Mucosa of descending colon (tissue), 3 donors: ENCODE results near the gene TGM1. TPM values are rescaled to one million over a fixed set of nuclear protein-coding genes. Genes with fewer than 3 reads are reported as not detected.

Source experiments
- ATAC-seq: fragments of 200-7000 bp; cut with Tn5 transposase; one replicate; pipeline ENCODE4 v1.9.1; 2020; ENCODE audit warnings: mild to moderate bottlenecking, moderate library complexity
- DNase-seq, 3 donors: peaks; one replicate each; pipeline ENCODE4 v3.0.0-alpha.2; 2020
- H3K36me3 ChIP-seq: fragments of 200-600 bp; one replicate; pipeline ENCODE4 v1.8.0; 2021; ENCODE audit warnings: low read depth, mild to moderate bottlenecking
- H3K4me1 ChIP-seq: fragments of 200-600 bp; one replicate; pipeline ENCODE4 v1.8.0; 2021; ENCODE audit warnings: low read depth, mild to moderate bottlenecking
- H3K4me3 ChIP-seq: fragments of 200-600 bp; one replicate; pipeline ENCODE4 v1.8.0; 2021; ENCODE audit warnings: mild to moderate bottlenecking
- H3K9me3 ChIP-seq: fragments of 200-600 bp; one replicate; pipeline ENCODE4 v1.8.0; 2021; ENCODE audit warnings: mild to moderate bottlenecking
- intact Hi-C, 2 donors: fragments of 100-400 bp; cut with DNase I in 1 of 2; cut with micrococcal nuclease in 1 of 2; formaldehyde crosslinking; loops; one replicate each; pipeline versions ENCODE4 v1.11.0 to v1.11.1; 2022; cut with DNase I, micrococcal nuclease
- total RNA-seq, 3 donors: library from RNA; stranded (reverse); fragmentation: NEBNext Ultra II Directional in 2 of 3; extraction: Animal tissue kit (Norgen Biotek cat#: 25700) in 2 of 3; gene quantifications; one replicate each; pipeline versions ENCODE4 v1.2.1 to v1.2.4, GENCODE V29; 2021 to 2023
- TF ChIP-seq, protein P1 (sequence below): fragments of 200-600 bp; IDR thresholded peaks from one replicate; pipeline ENCODE4 v1.8.0; 2022; ENCODE audit warnings: antibody characterized with exemption, mild to moderate bottlenecking
- donor health status: DM: no; HTN: no; CAD: no; lungs with moderate emphysema.
- donor health status: DM: no; HTN: no; CAD: no.
- donor health status: DM: no; HTN: yes; CAD: no.

The TGM1 gene
- total RNA-seq, 3 donors from 2014 or later = 2.2 to 3.3 (median 2.4) TPM

DNA sequence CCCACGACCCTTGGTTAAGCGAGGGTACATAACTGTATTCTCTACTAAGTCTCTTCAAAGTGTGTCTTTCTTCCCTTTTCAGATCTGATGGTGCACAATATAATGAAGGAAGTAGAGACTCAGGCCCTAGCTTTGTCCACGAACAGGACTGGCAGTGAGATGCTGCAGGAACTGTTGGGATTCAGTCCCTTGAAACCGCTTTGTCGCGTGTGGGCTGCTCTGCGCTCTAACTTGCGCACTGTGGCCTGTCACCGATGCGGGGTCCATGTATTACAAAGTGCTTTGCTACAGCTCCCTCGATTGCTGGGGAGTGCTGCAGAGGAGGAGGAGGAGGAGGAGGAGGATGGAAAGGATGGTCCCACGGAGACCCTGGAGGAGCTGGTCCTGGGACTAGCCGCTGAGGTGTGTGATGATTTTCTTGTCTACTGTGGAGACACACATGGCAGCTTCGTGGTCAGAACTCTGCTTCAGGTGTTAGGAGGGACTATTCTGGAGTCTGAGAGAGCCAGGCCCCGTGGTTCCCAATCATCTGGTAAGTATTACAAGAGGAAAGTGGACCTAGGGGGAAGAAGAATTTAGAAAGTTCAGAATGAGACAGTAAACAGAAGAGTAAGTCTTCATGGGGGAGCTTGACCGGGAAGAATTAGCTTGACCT is 37.5 kb upstream of the TGM1 start:
- H3K9me3 ChIP-seq = no peaks in the 10 kb centered on the region
- ATAC-seq = no peak
- H3K4me1 ChIP-seq = peaks cover 26% of the 10 kb centered on the region
- intact Hi-C loops = no loop called here
- TF ChIP-seq, protein P1, sequence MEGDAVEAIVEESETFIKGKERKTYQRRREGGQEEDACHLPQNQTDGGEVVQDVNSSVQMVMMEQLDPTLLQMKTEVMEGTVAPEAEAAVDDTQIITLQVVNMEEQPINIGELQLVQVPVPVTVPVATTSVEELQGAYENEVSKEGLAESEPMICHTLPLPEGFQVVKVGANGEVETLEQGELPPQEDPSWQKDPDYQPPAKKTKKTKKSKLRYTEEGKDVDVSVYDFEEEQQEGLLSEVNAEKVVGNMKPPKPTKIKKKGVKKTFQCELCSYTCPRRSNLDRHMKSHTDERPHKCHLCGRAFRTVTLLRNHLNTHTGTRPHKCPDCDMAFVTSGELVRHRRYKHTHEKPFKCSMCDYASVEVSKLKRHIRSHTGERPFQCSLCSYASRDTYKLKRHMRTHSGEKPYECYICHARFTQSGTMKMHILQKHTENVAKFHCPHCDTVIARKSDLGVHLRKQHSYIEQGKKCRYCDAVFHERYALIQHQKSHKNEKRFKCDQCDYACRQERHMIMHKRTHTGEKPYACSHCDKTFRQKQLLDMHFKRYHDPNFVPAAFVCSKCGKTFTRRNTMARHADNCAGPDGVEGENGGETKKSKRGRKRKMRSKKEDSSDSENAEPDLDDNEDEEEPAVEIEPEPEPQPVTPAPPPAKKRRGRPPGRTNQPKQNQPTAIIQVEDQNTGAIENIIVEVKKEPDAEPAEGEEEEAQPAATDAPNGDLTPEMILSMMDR = no peak
- no peak for DNase-seq
- peak overlapping the region; percentile 61 for H3K4me3 ChIP-seq
- peaks cover 12% of the 10 kb centered on the region for H3K36me3 ChIP-seq

DNA sequence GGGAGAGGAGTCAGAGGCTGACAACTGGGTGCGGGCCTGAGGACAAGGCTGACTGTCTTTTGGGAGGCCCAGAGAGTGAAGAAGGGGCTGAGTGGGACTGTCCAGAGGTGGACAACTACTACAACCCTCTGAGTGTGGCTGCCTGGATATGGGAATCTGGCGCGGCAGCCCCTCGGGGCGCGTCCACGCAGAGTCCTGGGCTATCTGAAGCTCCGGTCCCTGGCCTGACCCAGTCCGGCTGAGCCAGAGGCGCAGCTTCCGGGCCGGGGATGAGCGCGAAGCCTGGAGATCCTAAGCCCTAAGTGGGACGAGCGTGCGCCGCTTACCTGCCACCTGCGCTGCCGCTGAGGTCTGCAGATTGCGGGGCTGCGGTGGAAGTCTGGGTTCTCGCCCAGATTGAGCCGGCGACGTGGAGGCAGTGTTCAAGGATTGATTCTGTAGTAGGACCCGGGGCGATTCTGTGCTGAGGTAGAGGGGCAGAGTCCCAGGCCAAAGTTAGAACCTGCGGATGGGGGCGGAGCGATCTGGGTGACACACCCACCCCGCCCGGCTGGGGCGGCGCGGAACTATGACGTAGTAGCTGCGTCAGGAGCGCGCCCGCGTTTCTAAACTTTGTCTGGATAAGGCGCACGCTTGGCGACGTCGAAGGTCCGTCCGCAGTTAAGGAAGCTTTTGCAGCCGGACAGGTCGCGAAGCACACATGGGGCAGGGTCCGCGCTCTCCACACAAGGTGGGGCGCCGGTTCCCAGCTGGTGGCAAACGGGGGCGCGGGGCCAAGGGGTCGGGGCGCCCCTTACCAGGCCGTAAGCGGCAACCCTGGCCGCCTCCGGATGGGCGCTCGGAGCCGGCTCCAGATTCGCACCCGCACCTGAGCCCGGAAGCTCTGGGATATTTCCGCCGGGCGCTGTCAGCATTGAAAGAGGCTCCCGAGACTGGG is 36.5 kb upstream of the TGM1 start, which contains the start of the genes DHRS1 and NOP9:
Gene DHRS1 (minus strand): TSS at position 526 of the 937 bp plus-strand sequence. CDS start 674 bp downstream, outside the sequence.
Gene NOP9 (plus strand): TSS at position 596 of the 937 bp plus-strand sequence. CDS start 105 bp downstream, at position 701.
- H3K4me3 ChIP-seq = peak within 1 kb of the TSS; percentile 61
- intact Hi-C loops = loop anchor here in 1 of 2 donors (5.0 kb wide), 1 partner anchor 57 kb away; the partner anchor contains the start of gene TINF2
- peaks cover 26% of the 10 kb centered on the region for H3K4me1 ChIP-seq
- H3K36me3 ChIP-seq = peaks cover 12% of the 10 kb centered on the region
- TF ChIP-seq, protein P1 = no peak
- H3K9me3 ChIP-seq = no peaks in the 10 kb centered on the region
- peak; percentile 94 to 97 (median 96) for DNase-seq
- ATAC-seq = peak; percentile 96

DNA sequence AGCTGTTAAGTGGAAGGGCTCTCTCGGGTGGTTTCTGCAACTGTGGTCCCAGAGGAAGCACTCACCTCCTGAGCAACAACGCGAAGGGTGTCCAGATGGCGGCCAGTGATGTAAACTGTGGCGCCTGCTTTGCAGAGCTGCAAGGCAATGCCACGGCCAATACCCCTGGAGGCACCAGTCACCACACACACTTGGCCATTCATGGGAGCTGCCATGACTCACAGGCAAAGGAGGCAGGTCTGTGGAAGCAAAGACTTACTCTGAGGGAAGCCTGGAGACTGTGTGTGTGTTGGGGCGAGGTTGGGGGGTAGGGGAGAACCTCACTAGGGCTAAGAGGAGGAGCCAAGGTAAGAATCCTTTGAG is 35.9 kb upstream of the TGM1 start:
- Histone ChIP-seq H3K36me3 (peaks cover 7% of the 10 kb centered on the region), H3K4me1 (peaks cover 26% of the 10 kb centered on the region), H3K9me3 (no peaks in the 10 kb centered on the region), H3K4me3 (peak overlapping the region; percentile 61)
- ATAC-seq (peak; percentile 39), DNase-seq (peak in 1 of 3 donors; percentile 45)
- TF ChIP-seq, protein P1 = no peak
- intact Hi-C loops = loop anchor here in 1 of 2 donors (5.0 kb wide), 1 partner anchor 57 kb away; the partner anchor contains the start of gene TINF2

DNA sequence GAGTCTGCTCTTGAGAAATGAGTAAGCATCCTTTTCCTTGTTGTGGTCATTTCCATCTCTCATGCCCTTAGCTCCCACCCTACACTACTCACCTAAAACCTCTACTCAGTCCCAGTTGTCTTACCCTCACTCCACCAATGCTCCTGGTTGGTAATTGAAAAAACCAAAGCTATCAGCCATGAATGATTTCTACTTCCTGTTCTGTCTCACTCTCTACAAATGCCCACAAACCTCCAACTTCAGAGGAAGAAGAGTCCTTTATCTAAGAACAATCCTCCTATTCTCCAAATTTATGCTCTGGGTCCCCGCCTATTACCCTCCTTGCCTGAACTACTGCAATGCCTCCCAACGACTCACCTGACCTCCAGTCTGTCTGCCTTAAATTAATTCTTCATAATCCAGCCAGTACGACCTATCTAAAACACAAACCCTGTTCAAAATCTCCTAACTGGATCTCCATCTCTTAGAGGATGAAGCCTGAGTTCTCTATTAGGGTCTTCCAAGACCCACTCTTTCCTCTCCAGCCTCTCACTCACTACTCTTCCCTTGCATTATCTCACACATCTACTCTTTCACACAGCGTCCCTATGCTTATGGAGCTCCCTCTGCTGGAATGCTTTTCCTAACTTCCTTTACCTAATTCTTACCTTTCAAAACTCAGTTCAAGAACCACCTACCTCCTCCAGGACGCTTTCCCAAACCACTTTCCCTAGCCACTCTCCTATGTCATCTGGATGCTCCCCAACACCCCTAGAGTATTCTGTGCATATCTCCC is 34.4 kb upstream of the TGM1 start:
- intact Hi-C loops = loop anchor here in 1 of 2 donors (5.0 kb wide), 1 partner anchor 55 kb away; the partner anchor contains the start of gene TINF2
- ATAC-seq (peak; percentile 24), DNase-seq (peak in 1 of 3 donors; percentile 61)

More for the DNA sequence above, 34.4 kb upstream of the TGM1 start:
- Histone ChIP-seq H3K36me3 (peaks cover 4% of the 10 kb centered on the region), H3K4me3 (no peak overlapping the region), H3K4me1 (peaks cover 26% of the 10 kb centered on the region), H3K9me3 (no peaks in the 10 kb centered on the region)
- TF ChIP-seq, protein P1 = no peak
